CD14-positive monocyte (primary cell): ENCODE results near the gene TTC23L. TPM values are rescaled to one million over a fixed set of nuclear protein-coding genes. Genes with fewer than 3 reads are reported as not detected.

Source experiments
- DNase-seq, 3 donors: peaks; one replicate each; pipeline ENCODE4 v3.0.0-alpha.2; 2011 to 2022
- H2AFZ ChIP-seq: 2 replicates; pipeline ENCODE4 v1.6.0; 2012; ENCODE audit warnings: mild to moderate bottlenecking, low read depth, low read length, inconsistent platforms; ENCODE audit not compliant: insufficient read depth, poor library complexity, severe bottlenecking
- H3K27ac ChIP-seq, 2 donors: 1 replicate in 1 of 2; 2 replicates in 1 of 2; pipeline ENCODE4 v1.5.1; 2012 to 2013; ENCODE audit warnings: low read length in 2 of 2, control low read depth in 1 of 2, inconsistent platforms in 1 of 2, low read depth in 1 of 2, mild to moderate bottlenecking in 1 of 2
- H3K27me3 ChIP-seq, 2 donors: one replicate each; pipeline versions ENCODE4 v1.6.0 to v1.6.1; 2011 to 2013; ENCODE audit warnings: low read length in 2 of 2; ENCODE audit not compliant: control insufficient read depth in 2 of 2, insufficient read depth in 2 of 2
- H3K36me3 ChIP-seq, 2 donors: replicated peaks in 1 of 2; 1 replicate in 1 of 2; 2 replicates in 1 of 2; pipeline versions ENCODE4 v1.5.1 to v1.6.1; 2012 to 2013; ENCODE audit warnings: low read length in 2 of 2, control low read depth in 1 of 2, inconsistent platforms in 1 of 2, mild to moderate bottlenecking in 1 of 2; ENCODE audit not compliant: insufficient read depth in 2 of 2, control insufficient read depth in 1 of 2
- H3K4me1 ChIP-seq, 2 donors: 1 replicate in 1 of 2; 2 replicates in 1 of 2; pipeline versions ENCODE4 v1.5.1 to v1.6.1; 2012 to 2013; ENCODE audit warnings: low read length in 2 of 2, control low read depth in 1 of 2, inconsistent platforms in 1 of 2, mild to moderate bottlenecking in 1 of 2, moderate library complexity in 1 of 2; ENCODE audit not compliant: insufficient read depth in 2 of 2, control insufficient read depth in 1 of 2
- H3K4me2 ChIP-seq: replicated peaks from 2 replicates; pipeline ENCODE3; 2012; ENCODE audit warnings: low read length, moderate library complexity, mild to moderate bottlenecking; ENCODE audit not compliant: poor library complexity, severe bottlenecking; ENCODE audit errors: extremely low read depth
- H3K4me3 ChIP-seq, 3 experiments: fragments of 200-600 bp in 1 of 3; sonication (generic) in 1 of 3; replicated peaks in 1 of 3; 1 replicate in 2 of 3; 2 replicates in 1 of 3; pipeline ENCODE4 v1.5.1; 2011 to 2013; ENCODE audit warnings: low read length in 3 of 3, mild to moderate bottlenecking in 3 of 3, control low read depth in 2 of 3, low read depth in 2 of 3, inconsistent platforms in 1 of 3, moderate library complexity in 1 of 3
- H3K79me2 ChIP-seq: 2 replicates; pipeline ENCODE4 v1.6.0; 2012; ENCODE audit warnings: mild to moderate bottlenecking, control low read depth, inconsistent platforms, low read length, moderate library complexity; ENCODE audit not compliant: insufficient read depth
- H3K9ac ChIP-seq: 2 replicates; pipeline ENCODE4 v1.6.0; 2017; ENCODE audit warnings: low read length, mild to moderate bottlenecking; ENCODE audit not compliant: insufficient read depth, poor library complexity, severe bottlenecking
- H3K9me3 ChIP-seq, 2 donors: replicated peaks in 1 of 2; 1 replicate in 1 of 2; 2 replicates in 1 of 2; pipeline versions ENCODE4 v1.5.1 to v1.6.1; 2012 to 2013; ENCODE audit warnings: low read length in 2 of 2, control low read depth in 1 of 2; ENCODE audit not compliant: control insufficient read depth in 1 of 2, insufficient read depth in 1 of 2
- H4K20me1 ChIP-seq: 2 replicates; pipeline ENCODE4 v1.6.0; 2012; ENCODE audit warnings: mild to moderate bottlenecking, low read length, control low read depth, moderate library complexity; ENCODE audit not compliant: insufficient read depth
- H3K27ac Mint-ChIP-seq, 7 donors: one replicate each; pipeline ENCODE4 v1.8.0; 2020; ENCODE audit warnings: mild to moderate bottlenecking in 7 of 7, mixed read lengths in 7 of 7, moderate library complexity in 6 of 7, inconsistent platforms in 2 of 7
- H3K27me3 Mint-ChIP-seq, 3 donors: one replicate each; pipeline ENCODE4 v1.8.0; 2021 to 2022; ENCODE audit warnings: low read depth in 3 of 3, mild to moderate bottlenecking in 3 of 3, mixed read lengths in 3 of 3, moderate library complexity in 3 of 3, inconsistent platforms in 1 of 3
- H3K36me3 Mint-ChIP-seq, 2 donors: one replicate each; pipeline ENCODE4 v1.8.0; 2020; ENCODE audit warnings: mixed read lengths in 2 of 2, inconsistent platforms in 1 of 2, mild to moderate bottlenecking in 1 of 2
- H3K4me1 Mint-ChIP-seq: one replicate; pipeline ENCODE4 v1.8.0; 2020; ENCODE audit warnings: mild to moderate bottlenecking, mixed read lengths
- H3K4me3 Mint-ChIP-seq, 2 donors: one replicate each; pipeline ENCODE4 v1.8.0; 2020; ENCODE audit warnings: mild to moderate bottlenecking in 2 of 2, mixed read lengths in 2 of 2, moderate library complexity in 1 of 2
- H3K9me3 Mint-ChIP-seq, 7 donors: one replicate each; pipeline ENCODE4 v1.8.0; 2020 to 2022; ENCODE audit warnings: mixed read lengths in 7 of 7, mild to moderate bottlenecking in 6 of 7, moderate library complexity in 6 of 7, inconsistent platforms in 2 of 7
- WGBS: methylation state at CpG from one replicate; pipeline ENCODE4 v1.1.5; 2013; ENCODE audit warnings: missing lambda C conversion rate; ENCODE audit not compliant: insufficient coverage; 5-methylcytosine and 5-hydroxymethylcytosine counted together
- intact Hi-C, 2 donors: fragments of 100-400 bp; cut with micrococcal nuclease; formaldehyde crosslinking; loops; one replicate each; pipeline versions ENCODE4 v1.15.0 to v1.15.1; 2023
- polyA plus RNA-seq, 3 donors: library from polyadenylated mRNA; depleted of rRNA in 1 of 3; unstranded in 2 of 3; stranded (reverse) in 1 of 3; fragments of 300-500 nt in 2 of 3; fragments of >200 nt in 1 of 3; fragmentation: Illumina TruSeq in 2 of 3; gene quantifications; 1 replicate in 2 of 3; 2 replicates in 1 of 3; pipeline ENCODE4 v1.2.3, GENCODE V29; 2012 to 2021
- TF ChIP-seq, protein P1 (sequence below): fragments of 200-600 bp; IDR thresholded peaks from one replicate; pipeline ENCODE4 v1.8.0; 2022; ENCODE audit warnings: antibody characterized with exemption, mild to moderate bottlenecking

TTC23L gene
- polyA plus RNA-seq, 3 donors: not detected

- Histone ChIP-seq H3K9ac (no peak overlapping the region), H3K4me3 (no peak overlapping the region), H3K4me2 (no peak overlapping the region), H4K20me1 (no peaks in the 10 kb centered on the region), H3K27ac (peak overlapping the region in 1 of 2 donors; percentile 3), H3K27me3 (no peaks in the 10 kb centered on the region), H3K79me2 (peaks cover 6% of the 10 kb centered on the region), H3K9me3 (no peaks in the 10 kb centered on the region), H2AFZ (no peak overlapping the region), H3K4me1 (peaks cover 6% of the 10 kb centered on the region in 2 donors), H3K36me3 (peaks cover 63 to 70% of the 10 kb centered on the region in 2 donors)
- peaks cover 48 to 59% of the 10 kb centered on the region in 2 donors for H3K36me3 Mint-ChIP-seq
- WGBS: 27% methylated on average over 2 of the region's 3 CpGs
- H3K9me3 Mint-ChIP-seq: no peaks in the 10 kb centered on the region
- no peak overlapping the region for H3K4me3 Mint-ChIP-seq
- intact Hi-C loops: loop anchor here in 1 of 2 donors (10.0 kb wide), 1 partner anchor 1479 kb away; the partner anchor contains the start of gene TARS1
- no peaks in the 10 kb centered on the region for H3K27me3 Mint-ChIP-seq
- peak in 2 of 3 donors; percentile 37 to 61 for DNase-seq
- H3K4me1 Mint-ChIP-seq: peaks cover 4% of the 10 kb centered on the region
- H3K27ac Mint-ChIP-seq: peak overlapping the region in 1 of 7 donors; percentile 65
- TF ChIP-seq, protein P1, sequence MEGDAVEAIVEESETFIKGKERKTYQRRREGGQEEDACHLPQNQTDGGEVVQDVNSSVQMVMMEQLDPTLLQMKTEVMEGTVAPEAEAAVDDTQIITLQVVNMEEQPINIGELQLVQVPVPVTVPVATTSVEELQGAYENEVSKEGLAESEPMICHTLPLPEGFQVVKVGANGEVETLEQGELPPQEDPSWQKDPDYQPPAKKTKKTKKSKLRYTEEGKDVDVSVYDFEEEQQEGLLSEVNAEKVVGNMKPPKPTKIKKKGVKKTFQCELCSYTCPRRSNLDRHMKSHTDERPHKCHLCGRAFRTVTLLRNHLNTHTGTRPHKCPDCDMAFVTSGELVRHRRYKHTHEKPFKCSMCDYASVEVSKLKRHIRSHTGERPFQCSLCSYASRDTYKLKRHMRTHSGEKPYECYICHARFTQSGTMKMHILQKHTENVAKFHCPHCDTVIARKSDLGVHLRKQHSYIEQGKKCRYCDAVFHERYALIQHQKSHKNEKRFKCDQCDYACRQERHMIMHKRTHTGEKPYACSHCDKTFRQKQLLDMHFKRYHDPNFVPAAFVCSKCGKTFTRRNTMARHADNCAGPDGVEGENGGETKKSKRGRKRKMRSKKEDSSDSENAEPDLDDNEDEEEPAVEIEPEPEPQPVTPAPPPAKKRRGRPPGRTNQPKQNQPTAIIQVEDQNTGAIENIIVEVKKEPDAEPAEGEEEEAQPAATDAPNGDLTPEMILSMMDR: no peak
Measured at GRCh38 chr5:34923694-34924461, 84.9 kb downstream of the TTC23L start.

GRCh38 chr5:34924462-34924765 lies 85.5 kb downstream of the TTC23L start:
- no peaks in the 10 kb centered on the region for H3K27me3 Mint-ChIP-seq
- Histone ChIP-seq H3K36me3 (peaks cover 59 to 70% of the 10 kb centered on the region in 2 donors), H3K9me3 (no peaks in the 10 kb centered on the region), H2AFZ (no peak overlapping the region), H3K9ac (no peak overlapping the region), H3K4me2 (no peak overlapping the region), H3K79me2 (peaks cover under 1% of the 10 kb centered on the region), H3K27ac (no peak overlapping the region), H3K4me3 (no peak overlapping the region), H3K27me3 (no peaks in the 10 kb centered on the region), H4K20me1 (no peaks in the 10 kb centered on the region), H3K4me1 (peaks cover 8% of the 10 kb centered on the region in 2 donors)
- no peak overlapping the region for H3K27ac Mint-ChIP-seq
- H3K9me3 Mint-ChIP-seq: no peaks in the 10 kb centered on the region
- no peak overlapping the region for H3K4me3 Mint-ChIP-seq
- H3K4me1 Mint-ChIP-seq: peaks cover 6% of the 10 kb centered on the region
- DNase-seq: no peak
- intact Hi-C loops: loop anchor here in 1 of 2 donors (10.0 kb wide), 1 partner anchor 1480 kb away; the partner anchor contains the start of gene TARS1
- peaks cover 48 to 55% of the 10 kb centered on the region in 2 donors for H3K36me3 Mint-ChIP-seq
- TF ChIP-seq, protein P1: no peak
